Fibroblast of skin of left quadriceps (primary cell): ENCODE results near the gene AGRN.
"Not testable (repeated sequence)": the region's sequence is repeated elsewhere in the genome, so short reads cannot be mapped to it uniquely, and the experiment has no call there.

Experiments used
- DNase-seq, 2 experiments: peaks; one replicate each; pipeline ENCODE4 v3.0.0-alpha.2; 2013; ENCODE audit warnings: low read depth in 2 of 2

AGRN gene

GRCh38 chr1:1001057-1001783 lies 18.7 kb upstream of the AGRN start:
- DNase-seq: no peak

GRCh38 chr1:1003618-1004419 lies 16.1 kb upstream of the AGRN start:
- DNase-seq: no peak

- DNase-seq: no peak
Observed at GRCh38 chr1:1004420-1004779, 15.5 kb upstream of the AGRN start.

- no peak for DNase-seq
Observed at GRCh38 chr1:1004780-1005697, 14.9 kb upstream of the AGRN start.

GRCh38 chr1:1005774-1006304 lies 14.1 kb upstream of the AGRN start:
- DNase-seq: no peak

- no peak for DNase-seq
Observed at GRCh38 chr1:1006305-1007159, 13.4 kb upstream of the AGRN start.

- DNase-seq: not testable (repeated sequence)
Observed at GRCh38 chr1:1010131-1010530, 9.8 kb upstream of the AGRN start.

- DNase-seq: no peak
Observed at GRCh38 chr1:1011396-1011949, 8.4 kb upstream of the AGRN start.

- DNase-seq: not testable (repeated sequence)
Observed at GRCh38 chr1:1012736-1013104, 7.2 kb upstream of the AGRN start.

GRCh38 chr1:1013105-1013921 lies 6.6 kb upstream of the AGRN start, which contains the start of gene ISG15:
ISG15 (plus strand) TSS chr1:1013497; CDS start chr1:1013574, 77 bp downstream.
- peak in 1 of 2 experiments; percentile 60 for DNase-seq

GRCh38 chr1:1013922-1014648 lies 5.8 kb upstream of the AGRN start:
- no peak for DNase-seq

- DNase-seq: no peak
Observed at GRCh38 chr1:1014799-1015681, 4.9 kb upstream of the AGRN start.

- DNase-seq: not testable (repeated sequence)
Observed at GRCh38 chr1:1017397-1018320, 2.3 kb upstream of the AGRN start.

- not testable (repeated sequence) for DNase-seq
Observed at GRCh38 chr1:1018321-1018685, 1.6 kb upstream of the AGRN start.

GRCh38 chr1:1019122-1019999 lies 559 bp upstream of the AGRN start:
- peak; percentile 60 to 69 for DNase-seq
